Testis (tissue), 3 donors: ENCODE data around the gene ACER3. TPM values are rescaled to one million over a fixed set of nuclear protein-coding genes. Genes with fewer than 3 reads are reported as not detected.

Source experiments
- DNase-seq: peaks from one replicate; pipeline ENCODE4 v3.0.0-alpha.2; 2019
- H3K27ac ChIP-seq, 2 donors: fragments of 200-600 bp; sonication (generic); one replicate each; pipeline ENCODE4 v1.5.1; 2019
- H3K27me3 ChIP-seq: fragments of 200-600 bp; sonication (generic); one replicate; pipeline ENCODE4 v1.5.1; 2019
- H3K36me3 ChIP-seq: fragments of 200-600 bp; sonication (generic); one replicate; pipeline ENCODE4 v1.5.1; 2017; ENCODE audit warnings: low read depth; ENCODE audit errors: missing control alignments
- H3K4me1 ChIP-seq: fragments of 200-600 bp; sonication (generic); one replicate; pipeline ENCODE4 v1.5.1; 2019
- H3K4me3 ChIP-seq, 2 donors: fragments of 200-600 bp; sonication (generic); one replicate each; pipeline ENCODE4 v1.5.1; 2017 to 2019
- H3K9me3 ChIP-seq: fragments of 200-600 bp; sonication (generic); one replicate; pipeline ENCODE4 v1.5.1; 2017
- CTCF ChIP-seq, 3 experiments: fragments of 450-650 bp in 2 of 3; fragments of 200-600 bp in 1 of 3; sonication (generic) in 1 of 3; IDR thresholded peaks; one replicate each; pipeline ENCODE4 v1.5.1; 2016 to 2019; ENCODE audit warnings: antibody characterized with exemption in 3 of 3, mild to moderate bottlenecking in 2 of 3, moderate library complexity in 1 of 3
- POLR2A ChIP-seq: fragments of 450-650 bp; IDR thresholded peaks from one replicate; pipeline ENCODE4 v1.6.1; 2017; ENCODE audit warnings: antibody characterized with exemption, mild to moderate bottlenecking, moderate library complexity
- WGBS, 2 donors: methylation state at CpG; one replicate each; pipeline ENCODE4 v1.1.5; 2018; 5-methylcytosine and 5-hydroxymethylcytosine counted together
- intact Hi-C: fragments of 100-400 bp; cut with DNase I; formaldehyde crosslinking; loops from one replicate; pipeline ENCODE4 v1.15.1; 2023; ENCODE audit warnings: low total_unique reads
- polyA plus RNA-seq: library from polyadenylated mRNA; stranded (reverse); fragments of 350-450 nt; fragmentation: Illumina TruSeq; extraction: RNeasy Lipid Tissue Mini Kit (QIAGEN cat#74804); gene quantifications from one replicate; pipeline ENCODE4 v1.2.3, GENCODE V29; 2014; ENCODE audit warnings: low read depth, low replicate concordance; ENCODE audit not compliant: insufficient read depth
- total RNA-seq, 2 donors: library from RNA; depleted of rRNA; stranded (reverse); fragments of >200 nt; gene quantifications; one replicate each; pipeline ENCODE4 v1.2.3, GENCODE V29; 2016

ACER3 gene
- total and polyA plus RNA-seq, 3 donors from 2014 or later: 14.6 to 34.8 (median 23.7) TPM

DNA sequence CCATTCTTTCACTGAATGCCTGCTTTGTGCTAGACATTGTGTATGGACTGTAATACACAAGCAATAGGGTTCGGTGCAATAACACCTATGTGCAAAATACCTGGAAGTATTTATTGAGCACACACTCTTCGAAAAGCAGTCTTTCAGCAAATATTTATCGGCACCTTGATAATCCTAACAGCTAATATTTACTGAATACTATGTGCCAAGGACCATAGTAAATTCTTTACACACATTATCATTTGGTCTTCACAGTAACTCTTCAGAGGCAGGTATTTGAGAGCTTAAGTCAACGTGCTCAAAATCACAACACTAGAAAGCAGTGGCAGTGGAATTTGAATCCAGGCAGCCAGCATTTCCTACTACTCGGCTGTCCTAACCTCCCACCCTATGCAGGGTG lies 175.7 kb downstream of the ACER3 start:
- H3K4me1 ChIP-seq: peaks cover 9% of the 10 kb centered on the region
- DNase-seq: no peak
- H3K27ac ChIP-seq: no peak overlapping the region
- WGBS, 2 donors: 73 to 81% methylated on average over 5 of the region's 5 CpGs
- H3K9me3 ChIP-seq: no peaks in the 10 kb centered on the region
- no peaks in the 10 kb centered on the region for H3K36me3 ChIP-seq
- TF ChIP-seq POLR2A: no peak
- no peak for TF ChIP-seq CTCF (IDR thresholded peaks at IDR 0.05)
- H3K27me3 ChIP-seq: no peaks in the 10 kb centered on the region
- intact Hi-C loops: no loop called here
- no peak overlapping the region for H3K4me3 ChIP-seq

DNA sequence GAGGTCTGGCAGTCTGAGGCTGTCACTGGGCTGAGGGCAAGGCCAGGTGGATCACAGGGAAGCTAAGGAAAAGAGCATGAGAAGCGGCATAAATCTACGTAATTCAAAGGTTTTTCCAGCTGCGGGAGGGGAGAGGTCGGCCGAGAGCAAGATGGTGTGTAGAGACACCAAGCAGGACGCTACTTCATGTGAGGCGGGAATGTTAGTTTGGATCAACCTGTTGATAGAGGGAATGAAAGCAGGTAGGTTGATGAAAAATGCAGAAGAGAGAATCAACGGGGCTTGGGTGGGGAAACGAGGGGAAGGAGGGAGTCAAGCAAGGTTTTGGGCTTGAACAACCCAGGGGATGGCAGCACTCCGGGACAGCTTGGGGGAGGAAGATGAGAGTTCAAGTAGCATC lies 176.3 kb downstream of the ACER3 start:
- no peak for DNase-seq
- Histone ChIP-seq H3K27ac (no peak overlapping the region), H3K9me3 (no peaks in the 10 kb centered on the region), H3K36me3 (no peaks in the 10 kb centered on the region), H3K27me3 (no peaks in the 10 kb centered on the region), H3K4me3 (no peak overlapping the region), H3K4me1 (peaks cover 9% of the 10 kb centered on the region)
- intact Hi-C loops: no loop called here
- 78 to 79% methylated on average over 10 of the region's 10 CpGs for WGBS, 2 donors
- no peak for TF ChIP-seq POLR2A
- no peak for TF ChIP-seq CTCF (IDR thresholded peaks at IDR 0.05)

DNA sequence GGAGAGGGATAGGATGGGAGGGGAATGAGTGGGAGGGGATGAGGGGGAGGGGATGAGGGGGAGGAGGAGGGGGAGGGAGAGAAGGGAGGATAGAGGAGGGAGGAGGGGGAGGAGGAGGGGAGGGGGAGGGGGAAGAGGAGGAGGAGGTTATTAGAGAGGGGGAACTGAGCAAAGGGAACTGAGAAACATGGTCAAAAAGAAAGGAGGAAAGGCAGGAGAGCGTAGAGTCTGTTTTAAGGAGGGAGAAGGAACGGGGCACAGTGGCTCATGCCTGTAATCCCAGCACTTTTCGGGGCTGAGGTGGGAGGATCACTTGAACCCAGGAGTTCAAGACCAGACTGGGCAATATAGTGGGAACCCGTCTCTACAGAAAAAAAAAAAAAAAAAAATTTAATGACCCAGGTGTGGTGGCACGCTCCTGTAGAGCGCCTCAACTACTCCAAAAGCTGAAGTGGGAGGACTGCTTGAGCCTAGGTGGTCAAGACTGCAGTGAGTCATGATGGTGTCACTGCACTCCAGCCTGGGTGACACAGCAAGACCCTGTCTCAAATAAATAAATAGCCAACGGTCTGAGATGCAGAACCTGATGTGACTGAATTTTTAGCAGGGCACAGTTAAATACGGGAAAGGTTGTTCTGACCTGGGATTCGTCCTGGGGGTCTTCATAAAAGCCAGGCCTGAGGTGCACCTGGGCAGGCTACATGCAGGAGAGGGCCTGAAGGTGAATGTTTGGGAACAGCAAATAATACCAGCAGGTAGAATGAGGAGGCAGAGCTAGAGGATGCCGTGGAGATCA lies 177.5 kb downstream of the ACER3 start:
- Histone ChIP-seq H3K4me1 (peaks cover 9% of the 10 kb centered on the region), H3K9me3 (no peaks in the 10 kb centered on the region), H3K36me3 (no peaks in the 10 kb centered on the region), H3K27ac (no peak overlapping the region), H3K4me3 (no peak overlapping the region), H3K27me3 (no peaks in the 10 kb centered on the region)
- DNase-seq: no peak
- intact Hi-C loops: no loop called here
- WGBS, 2 donors: 75 to 84% methylated on average over 10 of the region's 10 CpGs
- TF ChIP-seq POLR2A (no peak), CTCF (IDR thresholded peaks at IDR 0.05) (no peak)

GRCh38 chr11:77038825-77039326 lies 178.2 kb downstream of the ACER3 start:
- peak overlapping the region in 1 of 2 donors; percentile 50 for H3K4me3 ChIP-seq
- DNase-seq: no peak
- H3K27me3 ChIP-seq: no peaks in the 10 kb centered on the region
- intact Hi-C loops: no loop called here
- no peaks in the 10 kb centered on the region for H3K9me3 ChIP-seq
- no peaks in the 10 kb centered on the region for H3K36me3 ChIP-seq
- WGBS, 2 donors: 52 to 53% methylated on average over 16 of the region's 16 CpGs
- no peak overlapping the region for H3K27ac ChIP-seq
- TF ChIP-seq POLR2A: no peak
- TF ChIP-seq CTCF (IDR thresholded peaks at IDR 0.05): no peak
- H3K4me1 ChIP-seq: peaks cover 9% of the 10 kb centered on the region
